ENCODE results near the gene SHISA9. TPM values are rescaled to one million over a fixed set of nuclear protein-coding genes. Genes with fewer than 3 reads are reported as not detected.

The SHISA9 gene
- total RNA-seq, 1 experiment from 2014 or later = 7.3 TPM

- DNase-seq (ENCODE audit: low spot score) = peak; percentile 51
Observed at GRCh38 chr16:13021996-13022395, 120.6 kb downstream of the SHISA9 start.

- DNase-seq (ENCODE audit: low spot score) = no peak
Observed at GRCh38 chr16:13029786-13030185, 128.4 kb downstream of the SHISA9 start.

- DNase-seq (ENCODE audit: low spot score) = no peak
Observed at GRCh38 chr16:13030769-13031168, 129.4 kb downstream of the SHISA9 start.

- DNase-seq (ENCODE audit: low spot score) = no peak
Observed at GRCh38 chr16:13032911-13033310, 131.5 kb downstream of the SHISA9 start.

- DNase-seq (ENCODE audit: low spot score) = peak; percentile 51
Observed at GRCh38 chr16:13036600-13036999, 135.2 kb downstream of the SHISA9 start.

- peak; percentile 21 for DNase-seq (ENCODE audit: low spot score)
Observed at GRCh38 chr16:13038591-13038990, 137.2 kb downstream of the SHISA9 start.

- no peak for DNase-seq (ENCODE audit: low spot score)
Observed at GRCh38 chr16:13039526-13039925, 138.1 kb downstream of the SHISA9 start.

GRCh38 chr16:13041180-13041579 is 139.8 kb downstream of the SHISA9 start:
- DNase-seq (ENCODE audit: low spot score) = no peak

- DNase-seq (ENCODE audit: low spot score) = no peak
Observed at GRCh38 chr16:13041646-13042290, 140.4 kb downstream of the SHISA9 start.

- no peak for DNase-seq (ENCODE audit: low spot score)
Observed at GRCh38 chr16:13042291-13042685, 140.9 kb downstream of the SHISA9 start.

- DNase-seq (ENCODE audit: low spot score) = no peak
Observed at GRCh38 chr16:13046061-13046821, 144.8 kb downstream of the SHISA9 start.

- no peak for DNase-seq (ENCODE audit: low spot score)
Observed at GRCh38 chr16:13047276-13047675, 145.9 kb downstream of the SHISA9 start.

- DNase-seq (ENCODE audit: low spot score) = no peak
Observed at GRCh38 chr16:13049688-13050087, 148.3 kb downstream of the SHISA9 start.

GRCh38 chr16:13052431-13052830 is 151.0 kb downstream of the SHISA9 start:
- DNase-seq (ENCODE audit: low spot score) = no peak

GRCh38 chr16:13055480-13055879 is 154.1 kb downstream of the SHISA9 start:
- DNase-seq (ENCODE audit: low spot score) = no peak

- no peak for DNase-seq (ENCODE audit: low spot score)
Observed at GRCh38 chr16:13056607-13057006, 155.2 kb downstream of the SHISA9 start.

- DNase-seq (ENCODE audit: low spot score) = no peak
Observed at GRCh38 chr16:13060932-13061331, 159.5 kb downstream of the SHISA9 start.

GRCh38 chr16:13061691-13062090 is 160.3 kb downstream of the SHISA9 start:
- DNase-seq (ENCODE audit: low spot score) = no peak

GRCh38 chr16:13062219-13062618 is 160.8 kb downstream of the SHISA9 start:
- no peak for DNase-seq (ENCODE audit: low spot score)

- DNase-seq (ENCODE audit: low spot score) = no peak
Observed at GRCh38 chr16:13063457-13063856, 162.1 kb downstream of the SHISA9 start.

- no peak for DNase-seq (ENCODE audit: low spot score)
Observed at GRCh38 chr16:13064821-13065220, 163.4 kb downstream of the SHISA9 start.

GRCh38 chr16:13067648-13068047 is 166.2 kb downstream of the SHISA9 start:
- DNase-seq (ENCODE audit: low spot score) = no peak

- no peak for DNase-seq (ENCODE audit: low spot score)
Observed at GRCh38 chr16:13068912-13069583, 167.7 kb downstream of the SHISA9 start.
